HepG2 (cell line): ENCODE results near the gene C1R. TPM values are rescaled to one million over a fixed set of nuclear protein-coding genes. Genes with fewer than 3 reads are reported as not detected.

Experiments used
- EHMT2 ChIP-seq: fragments of 200-600 bp; sonication (generic); IDR thresholded peaks from 2 replicates; pipeline ENCODE4 v1.7.0; 2017; ENCODE audit warnings: antibody characterized with exemption, low read depth, low read length, borderline replicate concordance
- GTF2F1 ChIP-seq: fragments of 150-350 bp; IDR thresholded peaks from 2 replicates; pipeline ENCODE4 v1.6.1; 2014; ENCODE audit warnings: low read length
- JUN ChIP-seq: sonication (generic); formaldehyde crosslinking; IDR thresholded peaks from 2 replicates; pipeline ENCODE4 v1.4.0; 2020; ENCODE audit warnings: mild to moderate bottlenecking, missing genetic modification reagents
- KDM3A ChIP-seq: IDR thresholded peaks from 2 replicates; pipeline ENCODE4 v1.6.1; 2018; ENCODE audit warnings: low read depth, missing compliant biosample characterization
- KLF12 ChIP-seq: sonication (generic); formaldehyde crosslinking; IDR thresholded peaks from 2 replicates; pipeline ENCODE4 v1.4.0; 2020; ENCODE audit warnings: missing genetic modification reagents, borderline replicate concordance
- KLF15 ChIP-seq: sonication (generic); formaldehyde crosslinking; IDR thresholded peaks from 2 replicates; pipeline ENCODE4 v1.8.1; 2023; ENCODE audit warnings: borderline replicate concordance, mild to moderate bottlenecking, inconsistent platforms, missing genetic modification reagents, mixed read lengths
- KLF6 ChIP-seq: IDR thresholded peaks from 2 replicates; pipeline ENCODE4 v1.8.0; 2016; ENCODE audit warnings: missing biosample characterization, missing genetic modification reagents
- MIER2 ChIP-seq: IDR thresholded peaks from 2 replicates; pipeline ENCODE4 v1.6.1; 2016; ENCODE audit warnings: missing biosample characterization, missing genetic modification reagents
- MXD3 ChIP-seq: IDR thresholded peaks from 2 replicates; pipeline ENCODE4 v1.6.1; 2016; ENCODE audit warnings: mild to moderate bottlenecking, missing biosample characterization, missing genetic modification reagents
- PHF21A ChIP-seq: sonication (generic); formaldehyde crosslinking; IDR thresholded peaks from 2 replicates; pipeline ENCODE4 v1.5.0; 2020; ENCODE audit warnings: mild to moderate bottlenecking, missing genetic modification reagents
- POLR2AphosphoS5 ChIP-seq: IDR thresholded peaks from 2 replicates; pipeline ENCODE4 v1.6.1; 2012; ENCODE audit warnings: low read depth, low read length
- XBP1 ChIP-seq: sonication (generic); formaldehyde crosslinking; IDR thresholded peaks from 2 replicates; pipeline ENCODE4 v1.5.0; 2020; ENCODE audit warnings: missing genetic modification reagents
- ZEB1 ChIP-seq: IDR thresholded peaks from 2 replicates; pipeline ENCODE4 v1.6.1; 2012; ENCODE audit warnings: mild to moderate bottlenecking, low read depth, inconsistent platforms; ENCODE audit not compliant: insufficient replicate concordance
- ZFY ChIP-seq: sonication (generic); formaldehyde crosslinking; IDR thresholded peaks from 2 replicates; pipeline ENCODE4 v1.4.0; 2020; ENCODE audit warnings: missing genetic modification reagents
- ZNF207 ChIP-seq: fragments of 450-650 bp; IDR thresholded peaks from 2 replicates; pipeline ENCODE4 v1.6.1; 2016; ENCODE audit warnings: antibody characterized with exemption, borderline replicate concordance
- ZNF460 ChIP-seq: sonication (generic); formaldehyde crosslinking; IDR thresholded peaks from 2 replicates; pipeline ENCODE4 v1.5.1; 2020; ENCODE audit warnings: missing genetic modification reagents, mild to moderate bottlenecking, borderline replicate concordance
- ZNF503 ChIP-seq: sonication (generic); formaldehyde crosslinking; IDR thresholded peaks from 2 replicates; pipeline ENCODE4 v1.4.0; 2020; ENCODE audit warnings: missing genetic modification reagents
- ZNF629 ChIP-seq: sonication (generic); formaldehyde crosslinking; conservative IDR thresholded peaks from 2 replicates; pipeline ENCODE4 v1.5.0; 2020; ENCODE audit warnings: missing genetic modification reagents
- ZNF720 ChIP-seq: sonication (generic); formaldehyde crosslinking; IDR thresholded peaks from 2 replicates; pipeline ENCODE4 v1.4.0; 2020; ENCODE audit warnings: missing genetic modification reagents
- ZZZ3 ChIP-seq: sonication (generic); formaldehyde crosslinking; IDR thresholded peaks from 2 replicates; pipeline ENCODE4 v1.4.0; 2020; ENCODE audit warnings: missing genetic modification reagents, mild to moderate bottlenecking, borderline replicate concordance
- polyA plus RNA-seq, 8 experiments: library from polyadenylated mRNA; depleted of rRNA in 3 of 8; stranded (reverse) in 7 of 8; unstranded in 1 of 8; fragments of >200 nt; fragmentation: Illumina TruSeq in 4 of 8; extraction: Trizol in 4 of 8; gene quantifications; 2 replicates each; pipeline versions ENCODE4 v1.2.1 to v1.2.3, GENCODE V29; 2011 to 2016; ENCODE audit warnings: low read depth in 4 of 8, missing spikeins in 1 of 8, mixed read lengths in 1 of 8; ENCODE audit not compliant: insufficient read depth in 1 of 8
- total RNA-seq, 5 experiments: library from RNA; depleted of rRNA; stranded (reverse); fragments of >200 nt; fragmentation: Illumina TruSeq; extraction: Trizol; gene quantifications; 2 replicates each; pipeline ENCODE4 v1.2.3, GENCODE V29; 2016; ENCODE audit warnings: low read depth in 1 of 5
- TF ChIP-seq, protein P1 (sequence below): sonication (generic); formaldehyde crosslinking; IDR thresholded peaks from 2 replicates; pipeline ENCODE4 v1.5.1; 2020; ENCODE audit warnings: missing genetic modification reagents, mild to moderate bottlenecking, borderline replicate concordance
- TF ChIP-seq, protein P2 (sequence below): IDR thresholded peaks from 2 replicates; pipeline ENCODE4 v1.6.1; 2012; ENCODE audit warnings: low read length, improper control_type of control experiment
- TF ChIP-seq, protein P3 (sequence below): sonication (generic); formaldehyde crosslinking; IDR thresholded peaks from 2 replicates; pipeline ENCODE4 v1.5.0; 2020; ENCODE audit warnings: missing genetic modification reagents

The C1R gene
- total and polyA plus RNA-seq, 2 of the 13 experiments (the other 11 are each of a cell fraction or from before 2014, with no cell fraction given), result 3.5 to 6.5 TPM

GRCh38 chr12:7127916-7128626, 35.8 kb upstream of the C1R start (continued):
- TF ChIP-seq GTF2F1, result no peak
- TF ChIP-seq ZNF503 (CRISPR knock-in tag), result no peak
- TF ChIP-seq ZNF629 (CRISPR knock-in tag), result no peak
- TF ChIP-seq, protein P1, sequence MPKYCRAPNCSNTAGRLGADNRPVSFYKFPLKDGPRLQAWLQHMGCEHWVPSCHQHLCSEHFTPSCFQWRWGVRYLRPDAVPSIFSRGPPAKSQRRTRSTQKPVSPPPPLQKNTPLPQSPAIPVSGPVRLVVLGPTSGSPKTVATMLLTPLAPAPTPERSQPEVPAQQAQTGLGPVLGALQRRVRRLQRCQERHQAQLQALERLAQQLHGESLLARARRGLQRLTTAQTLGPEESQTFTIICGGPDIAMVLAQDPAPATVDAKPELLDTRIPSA (CRISPR knock-in tag), result no peak; the same call in 1 of the 2 replicates
- no peak for TF ChIP-seq ZNF720 (CRISPR knock-in tag)
- no peak for TF ChIP-seq ZNF460 (CRISPR knock-in tag)
- no peak for TF ChIP-seq MXD3 (CRISPR knock-in tag)
- TF ChIP-seq, protein P2, sequence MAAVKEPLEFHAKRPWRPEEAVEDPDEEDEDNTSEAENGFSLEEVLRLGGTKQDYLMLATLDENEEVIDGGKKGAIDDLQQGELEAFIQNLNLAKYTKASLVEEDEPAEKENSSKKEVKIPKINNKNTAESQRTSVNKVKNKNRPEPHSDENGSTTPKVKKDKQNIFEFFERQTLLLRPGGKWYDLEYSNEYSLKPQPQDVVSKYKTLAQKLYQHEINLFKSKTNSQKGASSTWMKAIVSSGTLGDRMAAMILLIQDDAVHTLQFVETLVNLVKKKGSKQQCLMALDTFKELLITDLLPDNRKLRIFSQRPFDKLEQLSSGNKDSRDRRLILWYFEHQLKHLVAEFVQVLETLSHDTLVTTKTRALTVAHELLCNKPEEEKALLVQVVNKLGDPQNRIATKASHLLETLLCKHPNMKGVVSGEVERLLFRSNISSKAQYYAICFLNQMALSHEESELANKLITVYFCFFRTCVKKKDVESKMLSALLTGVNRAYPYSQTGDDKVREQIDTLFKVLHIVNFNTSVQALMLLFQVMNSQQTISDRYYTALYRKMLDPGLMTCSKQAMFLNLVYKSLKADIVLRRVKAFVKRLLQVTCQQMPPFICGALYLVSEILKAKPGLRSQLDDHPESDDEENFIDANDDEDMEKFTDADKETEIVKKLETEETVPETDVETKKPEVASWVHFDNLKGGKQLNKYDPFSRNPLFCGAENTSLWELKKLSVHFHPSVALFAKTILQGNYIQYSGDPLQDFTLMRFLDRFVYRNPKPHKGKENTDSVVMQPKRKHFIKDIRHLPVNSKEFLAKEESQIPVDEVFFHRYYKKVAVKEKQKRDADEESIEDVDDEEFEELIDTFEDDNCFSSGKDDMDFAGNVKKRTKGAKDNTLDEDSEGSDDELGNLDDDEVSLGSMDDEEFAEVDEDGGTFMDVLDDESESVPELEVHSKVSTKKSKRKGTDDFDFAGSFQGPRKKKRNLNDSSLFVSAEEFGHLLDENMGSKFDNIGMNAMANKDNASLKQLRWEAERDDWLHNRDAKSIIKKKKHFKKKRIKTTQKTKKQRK, result no peak
- TF ChIP-seq KLF12 (CRISPR knock-in tag), result no peak
- no peak for TF ChIP-seq MIER2 (CRISPR knock-in tag)
- TF ChIP-seq JUN (CRISPR knock-in tag), result no peak
- TF ChIP-seq ZZZ3 (CRISPR knock-in tag), result no peak
- no peak for TF ChIP-seq ZNF207
- TF ChIP-seq ZEB1, result no peak
- TF ChIP-seq, protein P3, sequence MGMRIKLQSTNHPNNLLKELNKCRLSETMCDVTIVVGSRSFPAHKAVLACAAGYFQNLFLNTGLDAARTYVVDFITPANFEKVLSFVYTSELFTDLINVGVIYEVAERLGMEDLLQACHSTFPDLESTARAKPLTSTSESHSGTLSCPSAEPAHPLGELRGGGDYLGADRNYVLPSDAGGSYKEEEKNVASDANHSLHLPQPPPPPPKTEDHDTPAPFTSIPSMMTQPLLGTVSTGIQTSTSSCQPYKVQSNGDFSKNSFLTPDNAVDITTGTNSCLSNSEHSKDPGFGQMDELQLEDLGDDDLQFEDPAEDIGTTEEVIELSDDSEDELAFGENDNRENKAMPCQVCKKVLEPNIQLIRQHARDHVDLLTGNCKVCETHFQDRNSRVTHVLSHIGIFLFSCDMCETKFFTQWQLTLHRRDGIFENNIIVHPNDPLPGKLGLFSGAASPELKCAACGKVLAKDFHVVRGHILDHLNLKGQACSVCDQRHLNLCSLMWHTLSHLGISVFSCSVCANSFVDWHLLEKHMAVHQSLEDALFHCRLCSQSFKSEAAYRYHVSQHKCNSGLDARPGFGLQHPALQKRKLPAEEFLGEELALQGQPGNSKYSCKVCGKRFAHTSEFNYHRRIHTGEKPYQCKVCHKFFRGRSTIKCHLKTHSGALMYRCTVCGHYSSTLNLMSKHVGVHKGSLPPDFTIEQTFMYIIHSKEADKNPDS (CRISPR knock-in tag), result no peak
- no peak for TF ChIP-seq EHMT2
- TF ChIP-seq KLF15, result no peak
- peak; percentile 63 for TF ChIP-seq PHF21A (CRISPR knock-in tag)
- TF ChIP-seq POLR2AphosphoS5, result peak; percentile 72
- TF ChIP-seq XBP1, result no peak
- TF ChIP-seq KDM3A (CRISPR knock-in tag), result 0 out of 2 replicates have a peak, but pooled peaks have one; percentile 23
- no peak; the same call in 1 of the 2 replicates for TF ChIP-seq KLF6 (CRISPR knock-in tag)
- no peak for TF ChIP-seq ZFY (CRISPR knock-in tag)
